GM18508 (cell line): ENCODE measurements around the gene ZBTB42.
"Not testable (repeated sequence)": the region's sequence is repeated elsewhere in the genome, so short reads cannot be mapped to it uniquely, and the experiment has no call there.

Experiments
- ATAC-seq: cut with Tn5 transposase; IDR thresholded peaks from one replicate; pipeline ENCODE4 v1.9.1; 2021; ENCODE audit warnings: moderate number of reproducible peaks; ENCODE audit not compliant: insufficient read depth, unreplicated experiment

Gene ZBTB42

GRCh38 chr14:104826189-104826860 is 25.4 kb downstream of the ZBTB42 start:
- no peak for ATAC-seq

- ATAC-seq, result no peak
Measured at GRCh38 chr14:104826861-104827176, 25.9 kb downstream of the ZBTB42 start.

- no peak for ATAC-seq
Measured at GRCh38 chr14:104827177-104828055, 26.5 kb downstream of the ZBTB42 start.

GRCh38 chr14:104830781-104831180 is 29.9 kb downstream of the ZBTB42 start:
- no peak for ATAC-seq

- ATAC-seq, result not testable (repeated sequence)
Measured at GRCh38 chr14:104836171-104836935, 35.5 kb downstream of the ZBTB42 start.

GRCh38 chr14:104841730-104842129 is 40.8 kb downstream of the ZBTB42 start:
- ATAC-seq, result no peak

GRCh38 chr14:104843006-104843405 is 42.1 kb downstream of the ZBTB42 start:
- ATAC-seq, result no peak

- ATAC-seq, result no peak
Measured at GRCh38 chr14:104843442-104844305, 42.8 kb downstream of the ZBTB42 start.

- ATAC-seq, result no peak
Measured at GRCh38 chr14:104844306-104845032, 43.6 kb downstream of the ZBTB42 start.

GRCh38 chr14:104845033-104845666 is 44.2 kb downstream of the ZBTB42 start:
- no peak for ATAC-seq

GRCh38 chr14:104845834-104846441 is 45.0 kb downstream of the ZBTB42 start:
- ATAC-seq, result no peak

- no peak for ATAC-seq
Measured at GRCh38 chr14:104852280-104852663, 51.4 kb downstream of the ZBTB42 start.
